ENCODE measurements around the gene KIF11. TPM values are rescaled to one million over a fixed set of nuclear protein-coding genes. Genes with fewer than 3 reads are reported as not detected.
"Not testable (repeated sequence)": the region's sequence is repeated elsewhere in the genome, so short reads cannot be mapped to it uniquely, and the experiment has no call there.

Gene KIF11
- total and polyA plus RNA-seq, 2 of the 4 experiments (the other 2 are of a cell fraction) = 8.8 to 18.3 TPM

DNA sequence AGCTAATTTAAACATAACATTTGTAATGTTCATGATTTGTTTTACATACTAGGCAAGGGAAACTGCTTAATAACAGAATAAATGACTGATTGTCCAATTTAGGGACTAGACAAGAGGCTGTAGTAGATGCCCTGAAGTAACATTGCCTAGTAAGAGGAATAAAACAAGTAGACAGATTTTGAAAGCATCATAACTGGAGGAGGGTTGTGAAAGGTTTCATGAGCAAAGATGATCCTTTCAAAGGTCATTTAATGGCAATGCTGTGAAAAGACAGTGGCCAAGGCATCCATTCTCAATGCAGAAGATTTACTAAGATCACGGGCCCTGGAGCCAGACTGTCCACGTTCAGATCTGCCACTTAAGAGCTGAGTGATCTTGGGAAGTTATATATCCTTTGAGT lies 52.0 kb downstream of the KIF11 start:
- BruUV-seq (replicated peaks) = no TSS peak

DNA sequence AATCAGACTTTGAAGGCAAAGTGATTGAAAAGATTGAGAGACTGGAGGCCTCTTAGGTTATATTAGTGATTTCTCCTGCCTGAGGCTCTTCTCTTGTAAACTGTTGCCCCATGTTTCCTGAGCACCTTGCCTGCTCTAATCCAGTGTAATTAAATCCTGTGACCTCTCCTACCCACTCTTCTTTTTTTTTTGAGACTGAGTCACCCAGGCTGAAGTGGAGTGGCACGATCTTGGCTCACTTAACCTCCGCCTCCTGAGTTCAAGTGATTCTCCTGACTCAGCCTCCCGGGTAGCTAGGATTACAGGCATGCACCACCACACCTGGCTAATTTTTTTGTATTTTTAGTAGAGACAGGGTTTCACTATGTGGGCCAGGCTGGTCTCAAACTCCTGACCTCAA lies 57.9 kb downstream of the KIF11 start:
- H3K23ac ChIP-seq (ENCODE audit: low read depth, low read length); in situ Hi-C loops (cut with MboI; ENCODE audit: low sequenced_read_pairs); intact Hi-C loops (cut with micrococcal nuclease); H3K9me1 ChIP-seq (ENCODE audit: insufficient read depth, low read length); H3K4me3 ChIP-seq (ENCODE audit: insufficient read depth, low read depth, low read length); H3K18ac ChIP-seq (ENCODE audit: low read depth, low read length); H3K4me1 ChIP-seq (ENCODE audit: control insufficient read depth, insufficient read depth, low read length); H2BK5ac ChIP-seq (ENCODE audit: low read depth, low read length, poor library complexity, severe bottlenecking); H3K9me3 ChIP-seq (ENCODE audit: control insufficient read depth, insufficient read depth, low read length); H4K5ac ChIP-seq (ENCODE audit: low read depth, low read length); H2AK9ac ChIP-seq (replicated peaks; ENCODE audit: low read depth, low read length, poor library complexity); H3K9ac ChIP-seq (ENCODE audit: low read depth, low read length); H4K8ac ChIP-seq (ENCODE audit: low read depth in 2 of 2, low read length in 2 of 2); DNase-seq; H2AK5ac ChIP-seq (ENCODE audit: low read depth, low read length); H3K14ac ChIP-seq (replicated peaks; ENCODE audit: low read depth, low read length); H2BK15ac ChIP-seq (ENCODE audit: low read depth, low read length); H2AFZ ChIP-seq (replicated peaks; ENCODE audit: low read length, poor library complexity); POLR2A ChIA-PET (ENCODE audit: unreplicated experiment); H4K91ac ChIP-seq (ENCODE audit: insufficient read depth, low read depth, low read length); H2BK120ac ChIP-seq (ENCODE audit: low read depth, low read length); CTCF ChIA-PET; BruUV-seq (replicated peaks); H3K56ac ChIP-seq (ENCODE audit: extremely low read depth, insufficient read depth, low read length); H3K4ac ChIP-seq (ENCODE audit: low read depth, low read length); H3K27ac ChIP-seq (ENCODE audit: insufficient read depth, low read length); H3K27me3 ChIP-seq (ENCODE audit: control insufficient read depth, insufficient read depth, low read length); H3K4me2 ChIP-seq (ENCODE audit: low read depth, low read length); ATAC-seq (ENCODE audit: low read depth); dilution Hi-C loops (cut with HindIII; ENCODE audit: low sequenced_read_pairs, unreplicated experiment); H2BK20ac ChIP-seq (ENCODE audit: low read depth, low read length); H4K20me1 ChIP-seq (ENCODE audit: insufficient read depth, low read length); H3K36me3 ChIP-seq (ENCODE audit: control insufficient read depth, insufficient read depth, low read length): not testable (repeated sequence)
- peaks cover 3 to 14% of the 10 kb centered on the region in 2 experiments; a peak in 3 of 4 replicates for H3K79me1 ChIP-seq (ENCODE audit: low read depth in 1 of 2, low read length in 2 of 2)
- 60% methylated on average over 1 of the region's 3 CpGs; no CpG with 5 or more reads in 1 of the 2 experiments for WGBS, 2 experiments (ENCODE audit: extremely low coverage in 2 of 2, insufficient read length in 1 of 2)

More for the DNA sequence above, 52.0 kb downstream of the KIF11 start:
- no peak overlapping the region for H2BK5ac ChIP-seq (ENCODE audit: low read depth, low read length, poor library complexity, severe bottlenecking)
- H2AFZ ChIP-seq (replicated peaks; ENCODE audit: low read length, poor library complexity) = no peak overlapping the region
- no peaks in the 10 kb centered on the region for H3K4me1 ChIP-seq (ENCODE audit: control insufficient read depth, insufficient read depth, low read length)
- H3K79me1 ChIP-seq (ENCODE audit: low read depth in 1 of 2, low read length in 2 of 2) = peaks cover 0 to 26% of the 10 kb centered on the region in 2 experiments; a peak in 3 of 4 replicates
- no peak for TF ChIP-seq CHD1 (IDR thresholded peaks at IDR 0.05; ENCODE audit: low read depth, low read length)
- TF ChIP-seq SMC3 (IDR thresholded peaks at IDR 0.05; ENCODE audit: low read depth, low read length) = no peak
- TF ChIP-seq RCOR1 (IDR thresholded peaks at IDR 0.05; ENCODE audit: insufficient replicate concordance, low read length) = no peak
- no peak for TF ChIP-seq BHLHE40 (IDR thresholded peaks at IDR 0.05; ENCODE audit: low read depth, low read length)
- TF ChIP-seq, protein P1, sequence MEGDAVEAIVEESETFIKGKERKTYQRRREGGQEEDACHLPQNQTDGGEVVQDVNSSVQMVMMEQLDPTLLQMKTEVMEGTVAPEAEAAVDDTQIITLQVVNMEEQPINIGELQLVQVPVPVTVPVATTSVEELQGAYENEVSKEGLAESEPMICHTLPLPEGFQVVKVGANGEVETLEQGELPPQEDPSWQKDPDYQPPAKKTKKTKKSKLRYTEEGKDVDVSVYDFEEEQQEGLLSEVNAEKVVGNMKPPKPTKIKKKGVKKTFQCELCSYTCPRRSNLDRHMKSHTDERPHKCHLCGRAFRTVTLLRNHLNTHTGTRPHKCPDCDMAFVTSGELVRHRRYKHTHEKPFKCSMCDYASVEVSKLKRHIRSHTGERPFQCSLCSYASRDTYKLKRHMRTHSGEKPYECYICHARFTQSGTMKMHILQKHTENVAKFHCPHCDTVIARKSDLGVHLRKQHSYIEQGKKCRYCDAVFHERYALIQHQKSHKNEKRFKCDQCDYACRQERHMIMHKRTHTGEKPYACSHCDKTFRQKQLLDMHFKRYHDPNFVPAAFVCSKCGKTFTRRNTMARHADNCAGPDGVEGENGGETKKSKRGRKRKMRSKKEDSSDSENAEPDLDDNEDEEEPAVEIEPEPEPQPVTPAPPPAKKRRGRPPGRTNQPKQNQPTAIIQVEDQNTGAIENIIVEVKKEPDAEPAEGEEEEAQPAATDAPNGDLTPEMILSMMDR (conservative IDR thresholded peaks at IDR 0.05; ENCODE audit: low read depth, low read length) = no peak
- TF ChIP-seq MAFK (IDR thresholded peaks at IDR 0.05; ENCODE audit: low read depth, low read length) = no peak
- no peak for TF ChIP-seq RAD21 (IDR thresholded peaks at IDR 0.05; ENCODE audit: low read length)
- TF ChIP-seq POLR2A (IDR thresholded peaks at IDR 0.05; ENCODE audit: low read depth, low read length) = no peak
- no peak for TF ChIP-seq RFX5 (IDR thresholded peaks at IDR 0.05; ENCODE audit: low read depth, low read length)
- TF ChIP-seq FOS (IDR thresholded peaks at IDR 0.05; ENCODE audit: low read depth, low read length) = no peak
- no peak for TF ChIP-seq NFE2L2 (IDR thresholded peaks at IDR 0.05; ENCODE audit: low read depth, low read length)
- TF ChIP-seq MAZ (IDR thresholded peaks at IDR 0.05; ENCODE audit: borderline replicate concordance, low read depth, low read length) = no peak
- no peak overlapping the region for H4K5ac ChIP-seq (ENCODE audit: low read depth, low read length)
- CTCF ChIA-PET = interaction anchor here (1.5 to 1.8 kb wide), 2 partner anchors 10 to 31 kb away, joined by 5 read pairs; no protein-coding TSS in a partner anchor
- no peak overlapping the region for H2AK9ac ChIP-seq (replicated peaks; ENCODE audit: low read depth, low read length, poor library complexity)
- no peak overlapping the region for H2BK120ac ChIP-seq (ENCODE audit: low read depth, low read length)
- H2AK5ac ChIP-seq (ENCODE audit: low read depth, low read length) = no peak overlapping the region
- DNase-seq (no peak), ATAC-seq (ENCODE audit: low read depth) (no peak)
- H3K4me3 ChIP-seq (ENCODE audit: insufficient read depth, low read depth, low read length) = no peak overlapping the region
- in situ Hi-C loops (cut with MboI; ENCODE audit: low sequenced_read_pairs) (no loop called here), dilution Hi-C loops (cut with HindIII; ENCODE audit: low sequenced_read_pairs, unreplicated experiment) (no loop called here), intact Hi-C loops (cut with micrococcal nuclease) (loop anchor here (2.0 kb wide), 1 partner anchor 54 kb away; no protein-coding TSS in a partner anchor)
- no peaks in the 10 kb centered on the region for H4K20me1 ChIP-seq (ENCODE audit: insufficient read depth, low read length)
- H3K27ac ChIP-seq (ENCODE audit: insufficient read depth, low read length) = no peak overlapping the region
- 0 out of 2 replicates have a peak overlapping the region, but pooled peaks have one; percentile 3 for H4K91ac ChIP-seq (ENCODE audit: insufficient read depth, low read depth, low read length)
- H3K4ac ChIP-seq (ENCODE audit: low read depth, low read length) = no peak overlapping the region
- POLR2A ChIA-PET (ENCODE audit: unreplicated experiment) = no interaction called here
- H3K14ac ChIP-seq (replicated peaks; ENCODE audit: low read depth, low read length) = no peak overlapping the region
- peak overlapping the region; percentile 11; the same call in 1 of the 2 replicates for H2BK20ac ChIP-seq (ENCODE audit: low read depth, low read length)
- no peak overlapping the region for H3K9ac ChIP-seq (ENCODE audit: low read depth, low read length)
- H3K18ac ChIP-seq (ENCODE audit: low read depth, low read length) = no peak overlapping the region
- no peaks in the 10 kb centered on the region for H3K9me3 ChIP-seq (ENCODE audit: control insufficient read depth, insufficient read depth, low read length)
- H4K8ac ChIP-seq (ENCODE audit: low read depth in 2 of 2, low read length in 2 of 2) = no peak overlapping the region
- no peak overlapping the region for H2BK15ac ChIP-seq (ENCODE audit: low read depth, low read length)
- H3K9me1 ChIP-seq (ENCODE audit: insufficient read depth, low read length) = peaks cover 6% of the 10 kb centered on the region; the same call in 1 of the 2 replicates
- WGBS, 2 experiments (ENCODE audit: extremely low coverage in 2 of 2, insufficient read length in 1 of 2) = no CpG with 5 or more reads among the region's 2 CpGs
- H3K56ac ChIP-seq (ENCODE audit: extremely low read depth, insufficient read depth, low read length) = no peak overlapping the region
- no peaks in the 10 kb centered on the region; the same call in 1 of the 2 replicates for H3K36me3 ChIP-seq (ENCODE audit: control insufficient read depth, insufficient read depth, low read length)
- H3K27me3 ChIP-seq (ENCODE audit: control insufficient read depth, insufficient read depth, low read length) = no peaks in the 10 kb centered on the region
- H3K23ac ChIP-seq (ENCODE audit: low read depth, low read length) = no peak overlapping the region
- H3K4me2 ChIP-seq (ENCODE audit: low read depth, low read length) = no peak overlapping the region
